CD4-positive, alpha-beta T cell treated with Interleukin-17A for 4 hours (primary cell): ENCODE measurements around the gene PLGRKT.
"Not testable (repeated sequence)": the region's sequence is repeated elsewhere in the genome, so short reads cannot be mapped to it uniquely, and the experiment has no call there.

ENCODE experiments used
- DNase-seq: peaks from one replicate; pipeline ENCODE4 v3.0.0-alpha.2; 2020; ENCODE audit warnings: mixed read lengths

Gene PLGRKT

DNA sequence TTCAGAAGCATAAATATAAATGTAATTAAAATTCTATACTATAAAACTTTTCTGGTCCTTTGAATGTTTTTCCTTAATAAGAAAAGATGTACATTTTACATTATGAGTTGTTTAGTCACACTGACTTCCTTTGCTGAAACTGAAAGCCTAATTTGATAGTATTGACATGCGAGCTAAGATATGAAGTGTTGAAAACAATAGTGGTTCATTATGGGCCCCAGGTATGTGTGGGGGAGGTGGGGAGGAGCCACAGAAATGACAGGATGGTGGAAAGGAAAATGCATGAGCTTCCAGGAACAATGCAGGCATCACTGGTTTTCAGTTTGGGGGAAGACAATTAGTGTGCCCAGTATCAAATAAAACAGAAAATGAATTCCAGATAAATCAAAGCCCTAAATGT is 62.6 kb downstream of the PLGRKT start:
- DNase-seq = peak; percentile 8

DNA sequence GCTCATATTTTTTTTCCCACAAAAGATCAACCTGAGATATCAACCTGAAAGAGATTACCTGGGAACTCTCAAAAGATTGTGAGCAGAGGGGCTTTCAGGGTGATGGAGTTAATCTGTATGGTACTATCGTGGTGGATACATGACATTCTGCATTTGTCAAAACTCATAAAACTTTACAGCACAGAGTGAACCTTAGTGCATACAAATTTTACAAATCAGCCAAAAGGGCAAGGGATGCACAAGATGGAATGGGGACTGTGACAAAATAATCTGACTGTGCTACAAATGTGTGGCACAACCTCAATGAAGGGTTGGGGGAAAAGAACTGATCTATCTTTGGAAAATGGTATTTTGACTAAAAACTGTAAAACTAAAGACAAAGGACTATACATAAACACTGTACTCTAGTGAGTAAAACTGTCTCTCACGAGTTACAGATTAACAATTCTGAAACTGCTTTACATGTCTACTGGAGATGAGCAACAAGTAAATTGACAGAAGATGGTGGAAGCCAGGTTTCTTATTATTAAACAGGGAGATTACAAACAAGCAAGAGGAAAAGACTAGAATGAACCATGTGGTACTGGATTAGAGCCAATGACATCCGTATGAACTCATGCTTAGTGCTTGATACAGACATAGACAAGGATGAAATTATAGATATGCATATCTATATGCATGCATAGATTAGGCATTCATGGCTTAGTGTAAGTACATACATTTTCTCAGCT is 73.3 kb downstream of the PLGRKT start:
- DNase-seq = no peak

DNA sequence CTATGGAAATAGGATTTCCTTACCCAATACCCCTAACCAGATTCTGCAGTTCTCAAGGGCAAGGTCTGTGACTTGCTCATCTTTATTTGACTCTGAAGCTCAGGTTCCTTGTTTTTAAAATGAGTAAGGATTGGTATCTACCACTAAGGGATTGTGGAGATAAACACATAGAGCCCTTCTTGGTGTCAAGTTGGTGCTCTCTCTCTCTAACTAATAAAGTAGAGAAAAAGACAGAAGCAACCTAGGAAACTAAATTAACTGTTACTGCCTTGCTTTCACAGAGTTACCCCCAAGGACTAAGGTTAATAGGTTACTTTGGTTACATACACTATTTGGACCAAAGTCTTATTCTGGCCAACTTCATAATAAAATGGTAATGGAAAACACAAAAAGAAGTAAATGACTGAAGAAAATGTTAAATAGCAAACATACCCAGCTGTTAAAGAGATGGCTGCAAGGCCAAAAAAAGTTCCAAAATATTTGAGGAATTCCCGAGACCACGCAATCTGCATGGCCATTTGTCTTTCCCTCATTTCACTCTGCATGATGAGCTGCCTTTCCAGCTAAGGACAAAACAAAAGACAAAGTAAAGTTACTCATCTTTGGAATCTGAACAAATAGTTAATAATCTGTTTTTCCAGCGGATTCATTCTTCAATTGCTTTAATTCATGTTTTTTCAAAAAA is 76.3 kb downstream of the PLGRKT start:
- DNase-seq = no peak

DNA sequence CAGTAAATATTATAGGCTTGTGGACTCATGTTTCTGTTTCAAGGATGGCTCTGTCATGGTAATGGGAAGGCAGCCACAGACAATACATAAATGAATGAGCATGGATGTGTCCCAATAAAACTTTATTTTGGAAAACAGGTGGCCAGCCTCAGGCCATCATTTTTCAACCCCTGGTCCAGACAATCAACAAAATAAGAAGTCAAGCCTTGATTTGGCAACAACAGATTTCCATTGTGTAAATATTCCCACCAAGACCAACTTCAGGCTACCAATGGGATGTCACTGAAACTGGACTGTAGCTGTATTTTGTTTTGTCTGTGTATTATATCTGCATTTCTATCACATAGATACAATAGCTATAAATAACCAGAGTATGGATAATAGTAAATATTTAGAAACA is 77.4 kb downstream of the PLGRKT start:
- no peak for DNase-seq

DNA sequence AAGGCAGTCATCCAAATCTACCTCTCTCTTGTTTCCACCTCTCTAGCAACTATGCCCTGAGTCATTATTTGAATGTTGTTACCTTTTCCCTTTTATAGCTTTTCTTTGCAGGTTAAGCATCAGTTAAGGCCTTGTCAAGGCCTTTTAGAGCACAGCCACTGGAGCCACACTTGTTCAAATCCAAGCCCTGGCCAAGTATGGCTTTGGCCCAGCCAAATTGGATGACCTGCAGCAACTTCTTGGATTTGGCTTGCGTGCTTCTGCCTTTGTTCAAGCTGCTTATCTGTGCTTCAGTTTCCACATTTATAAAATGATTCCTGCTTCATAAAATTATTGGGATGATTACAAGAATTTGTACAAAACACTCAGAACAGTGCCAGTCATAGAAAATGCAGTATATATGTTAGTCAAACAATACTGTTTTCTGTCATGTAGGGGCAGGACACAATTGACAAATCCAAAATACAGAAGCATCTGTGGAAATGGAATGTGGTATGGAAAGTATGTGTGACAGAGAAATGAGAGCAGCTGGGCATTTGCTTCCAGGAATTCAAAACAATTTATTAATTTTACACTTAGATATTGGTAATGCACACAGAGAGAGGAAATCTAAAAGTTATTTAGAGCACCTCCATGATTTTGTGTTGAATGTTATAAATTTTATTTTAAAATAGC is 80.2 kb downstream of the PLGRKT start:
- no peak for DNase-seq

DNA sequence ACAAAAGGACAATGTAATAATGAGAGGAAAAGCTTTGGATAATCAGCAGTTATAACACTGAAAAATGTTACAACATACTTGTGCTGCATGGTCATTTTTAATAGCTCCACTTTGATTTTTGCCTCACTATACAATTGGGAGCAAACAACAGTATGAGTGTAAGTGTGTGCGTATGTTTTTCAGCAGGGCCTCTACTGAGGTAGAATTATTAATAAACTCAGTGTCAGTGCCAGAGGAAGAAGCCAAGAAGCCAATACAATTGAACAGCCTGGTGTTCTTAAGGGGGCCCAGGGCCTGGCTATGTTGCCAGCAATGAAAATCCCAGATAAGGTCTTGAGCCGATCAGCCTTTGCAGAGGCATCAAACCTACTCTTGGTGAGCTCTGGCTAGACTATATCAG is 81.9 kb downstream of the PLGRKT start:
- DNase-seq = no peak

DNA sequence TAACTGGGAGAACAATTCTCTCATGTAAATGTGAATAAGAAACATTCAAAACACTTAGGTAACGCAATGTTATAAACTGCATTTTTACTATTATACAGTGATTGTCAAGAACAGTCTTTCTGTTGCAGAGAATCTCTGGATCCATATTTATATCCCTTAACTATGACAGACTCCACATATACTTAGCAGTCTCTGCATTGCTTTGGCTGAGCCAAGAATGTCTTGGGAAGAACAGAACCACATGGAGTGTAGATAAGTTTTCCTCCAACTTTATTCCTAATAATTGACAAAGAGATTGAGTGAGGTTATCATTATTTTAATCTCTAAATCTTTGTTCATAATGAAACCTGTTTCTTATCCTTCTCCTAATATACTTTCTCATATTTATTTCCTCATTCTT is 82.5 kb downstream of the PLGRKT start:
- DNase-seq = no peak

DNA sequence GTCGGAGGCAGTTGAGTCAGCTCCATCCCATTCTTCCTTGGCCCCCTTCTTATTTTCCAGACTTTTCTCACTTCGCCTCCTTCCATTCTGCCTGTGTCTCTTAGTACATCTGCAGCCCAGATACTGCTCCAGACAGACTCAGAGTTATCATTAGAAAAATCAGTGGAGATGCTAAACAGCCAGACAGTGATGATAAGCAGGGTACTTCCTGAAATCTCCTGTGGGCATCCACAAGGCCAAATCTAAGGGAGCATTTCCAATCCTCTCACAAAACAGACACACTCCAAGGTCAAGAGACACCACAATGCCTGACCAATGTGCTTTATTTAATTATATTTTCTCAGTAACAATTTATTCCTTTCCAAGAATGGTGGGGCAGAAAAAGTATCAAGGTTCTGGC is 83.5 kb downstream of the PLGRKT start:
- DNase-seq = no peak

DNA sequence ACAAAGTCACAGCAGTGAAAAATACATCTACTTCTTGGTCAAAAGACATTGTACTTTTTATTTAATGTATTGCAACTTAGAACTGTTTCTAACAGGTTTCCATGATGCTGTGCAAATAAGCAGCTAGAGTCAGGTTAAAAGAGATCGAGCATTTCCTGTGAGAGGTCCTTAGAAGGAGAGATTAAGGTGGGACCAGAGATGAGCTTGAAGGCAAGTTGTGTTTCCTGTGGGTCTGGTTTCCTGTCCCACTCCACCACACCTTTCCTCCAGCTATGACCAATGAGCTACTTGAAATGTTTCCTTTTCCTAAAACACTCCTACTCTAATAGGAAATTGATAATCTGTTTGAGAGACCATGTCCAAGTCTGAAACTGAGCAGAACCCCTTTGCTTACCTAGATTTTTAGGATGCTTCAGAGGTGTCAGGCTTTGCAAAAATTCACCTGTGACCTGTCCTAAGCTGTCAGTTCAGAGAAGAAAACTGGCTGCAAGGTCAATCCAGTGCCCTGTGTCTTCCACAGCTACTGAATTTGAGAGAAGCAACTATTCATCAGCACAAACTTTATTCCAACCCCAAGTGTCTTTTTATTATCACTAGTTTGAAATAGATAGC is 85.0 kb downstream of the PLGRKT start:
- peak; percentile 31 for DNase-seq

DNA sequence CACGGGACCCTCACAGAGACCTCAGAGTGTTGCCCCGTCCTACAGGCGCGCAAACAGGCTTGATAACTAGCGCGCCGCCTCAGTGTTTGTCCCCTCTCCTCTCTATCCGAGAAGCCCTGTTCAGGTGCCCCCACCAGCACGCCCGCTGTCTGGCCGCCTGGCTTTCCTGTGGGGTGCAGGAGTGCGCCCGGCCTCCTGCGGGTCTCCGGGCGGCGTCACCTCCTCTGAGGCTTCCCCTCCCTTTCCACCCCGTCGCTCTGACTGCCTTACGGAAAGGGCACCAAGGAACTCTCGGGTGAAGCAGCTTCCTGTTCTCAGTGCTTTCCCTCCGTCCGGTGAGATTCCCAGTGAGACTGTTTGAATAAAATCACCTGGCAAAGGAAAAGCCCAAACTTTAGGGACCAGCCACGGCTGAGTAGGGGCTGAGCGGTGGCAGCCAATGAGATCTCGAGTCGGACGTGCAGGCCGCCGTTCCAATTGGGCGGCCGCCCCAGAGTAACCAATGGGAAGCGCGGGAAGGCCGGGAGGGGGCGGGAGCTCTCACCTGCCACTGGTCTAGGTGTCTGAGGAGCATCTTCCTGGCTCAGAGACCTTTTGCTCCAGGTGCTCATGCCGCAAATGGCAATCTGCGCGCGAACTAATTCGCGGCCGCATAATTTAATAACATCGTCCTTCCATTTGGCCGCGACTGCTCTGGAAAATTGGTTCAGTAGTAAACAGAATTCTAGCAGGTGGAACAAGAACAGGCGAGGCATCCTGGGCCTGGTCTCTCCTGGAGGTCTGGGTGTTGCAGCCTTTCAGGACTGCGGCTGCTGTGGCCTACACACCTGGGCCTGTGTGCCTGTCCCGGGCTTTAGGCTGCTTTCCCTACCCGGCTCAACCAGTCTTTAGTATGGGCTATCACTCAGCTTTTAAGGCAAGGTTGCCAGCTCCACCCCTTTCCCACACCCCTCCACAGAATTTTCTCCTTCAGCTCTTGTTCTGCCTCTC is 98.4 kb downstream of the PLGRKT start, which contains the start of gene RLN1:
Gene RLN1 (minus strand): TSS at position 885 of the 990 bp plus-strand sequence. CDS start 130 bp downstream, at position 755.
- peak; percentile 40 for DNase-seq

DNA sequence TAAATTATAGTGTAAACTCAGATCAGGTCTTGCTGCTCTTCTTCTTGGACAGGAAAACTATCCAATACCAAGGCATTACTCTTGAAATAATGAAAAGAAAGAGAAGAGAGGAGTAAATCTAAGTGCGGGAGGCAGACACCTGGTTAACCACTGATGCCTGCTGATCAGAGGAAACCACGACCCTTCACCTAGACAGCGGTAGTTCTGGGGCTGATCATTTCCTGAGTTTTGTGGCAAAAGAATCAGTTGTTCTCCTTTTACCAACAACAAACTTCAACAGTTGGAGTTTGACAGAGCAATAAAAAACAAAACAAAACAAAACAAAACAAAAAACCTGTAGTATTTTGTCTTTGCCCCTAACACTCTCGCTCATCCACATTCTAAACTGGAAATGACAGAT is 101.0 kb downstream of the PLGRKT start:
- DNase-seq = peak; percentile 58

DNA sequence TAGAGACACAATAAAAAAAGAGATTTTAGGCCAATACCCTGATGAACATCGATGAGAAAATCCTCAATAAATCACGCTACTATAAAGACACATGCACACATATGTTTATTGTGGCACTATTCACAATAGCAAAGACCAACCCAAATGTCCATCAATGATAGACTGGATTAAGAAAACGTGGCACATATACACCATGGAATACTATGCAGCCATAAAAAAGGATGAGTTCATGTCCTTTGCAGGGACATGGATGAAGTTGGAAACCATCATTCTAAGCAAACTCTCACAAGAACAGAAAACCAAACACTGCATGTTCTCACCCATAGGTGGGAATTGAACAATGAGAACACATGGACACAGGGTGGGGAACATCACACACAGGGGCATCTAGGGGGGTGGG is 106.4 kb downstream of the PLGRKT start:
- not testable (repeated sequence) for DNase-seq

DNA sequence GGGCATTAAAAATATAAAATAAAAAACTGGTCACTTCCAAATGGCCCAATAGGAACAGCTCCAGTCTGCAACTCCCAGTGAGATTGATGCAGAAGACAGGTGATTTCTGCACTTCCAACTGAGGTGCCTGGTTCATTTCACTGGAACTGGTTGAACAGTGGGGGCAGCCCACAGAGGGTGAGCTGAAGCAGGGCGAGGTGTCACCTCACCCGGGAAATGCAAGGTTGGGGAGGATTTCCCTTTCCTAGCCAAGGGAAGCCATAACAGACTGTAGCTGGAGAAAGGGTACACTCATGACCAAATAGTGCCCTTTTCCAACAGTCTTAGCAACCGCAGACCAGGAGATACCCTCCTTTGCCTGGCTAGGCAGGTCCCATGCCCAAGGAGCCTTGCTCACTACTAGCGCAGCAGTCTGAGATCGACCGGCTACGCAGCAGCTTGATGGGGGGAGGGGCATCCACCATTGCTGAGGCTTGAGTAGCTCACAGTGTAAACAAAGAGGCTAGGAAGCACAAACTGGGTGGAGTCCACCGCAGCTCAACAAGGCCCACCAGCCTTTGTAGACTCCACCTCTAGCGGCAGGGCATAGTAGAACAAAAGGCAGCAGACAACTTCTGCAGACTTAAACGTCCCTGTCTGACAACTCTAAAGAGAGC is 110.7 kb downstream of the PLGRKT start:
- DNase-seq = peak; percentile 72

DNA sequence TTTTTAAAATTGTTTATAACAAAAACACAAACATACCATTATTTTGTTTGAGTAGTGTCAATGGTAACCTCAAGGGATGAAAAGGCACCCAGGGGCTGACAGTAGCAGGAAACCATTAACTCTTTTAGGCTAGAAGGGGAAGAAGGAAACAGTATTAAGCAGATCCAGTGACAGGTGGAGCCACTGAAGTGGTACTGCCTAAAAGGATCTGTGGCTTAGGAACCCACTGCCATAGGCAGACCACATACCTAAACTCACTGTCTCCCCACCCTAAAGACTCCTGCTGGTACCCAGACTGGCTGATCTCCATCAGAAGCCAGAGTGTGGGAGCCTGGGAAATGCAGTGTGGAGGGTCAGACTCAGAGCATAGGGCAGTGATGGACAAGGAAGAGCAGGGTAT is 111.5 kb downstream of the PLGRKT start:
- DNase-seq = no peak

DNA sequence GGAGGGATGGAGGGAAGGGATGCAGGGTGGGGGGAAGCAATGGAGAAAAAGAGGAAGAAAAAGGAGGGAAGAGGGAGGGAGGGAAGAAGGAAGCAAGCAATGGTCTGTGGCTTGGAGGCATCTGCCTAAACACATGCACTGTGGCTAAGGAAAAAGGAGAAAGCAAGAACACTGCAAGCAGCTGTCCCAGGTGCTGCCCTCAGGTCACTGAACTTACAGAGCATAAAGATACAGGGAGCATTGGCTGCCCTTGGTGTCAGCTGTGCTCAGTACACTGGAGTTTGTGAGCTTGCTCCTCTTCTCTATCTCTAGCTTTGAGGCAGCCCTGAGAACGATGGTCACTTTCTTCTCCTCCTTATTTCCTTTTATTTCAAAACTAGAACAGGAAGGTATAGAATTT is 116.1 kb downstream of the PLGRKT start:
- DNase-seq = not testable (repeated sequence)

DNA sequence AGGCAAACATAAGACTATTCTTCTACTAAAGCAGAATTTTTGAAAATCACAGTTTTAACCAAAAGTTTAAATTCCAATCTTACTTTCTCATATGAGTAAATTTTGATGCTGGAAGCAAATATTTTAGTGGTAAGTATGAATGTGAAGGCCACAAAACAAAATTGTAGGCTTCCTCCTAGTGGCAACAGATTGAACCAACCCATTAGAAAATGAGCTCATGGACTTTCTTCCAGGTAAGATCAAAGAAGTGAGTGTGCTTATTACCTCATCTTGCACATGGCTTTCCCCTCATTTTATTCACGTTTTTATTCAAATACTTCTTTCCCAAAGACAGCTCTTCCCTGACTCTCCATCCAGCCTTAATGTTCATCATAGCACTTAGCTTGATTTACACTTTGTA is 116.7 kb downstream of the PLGRKT start:
- DNase-seq = no peak

DNA sequence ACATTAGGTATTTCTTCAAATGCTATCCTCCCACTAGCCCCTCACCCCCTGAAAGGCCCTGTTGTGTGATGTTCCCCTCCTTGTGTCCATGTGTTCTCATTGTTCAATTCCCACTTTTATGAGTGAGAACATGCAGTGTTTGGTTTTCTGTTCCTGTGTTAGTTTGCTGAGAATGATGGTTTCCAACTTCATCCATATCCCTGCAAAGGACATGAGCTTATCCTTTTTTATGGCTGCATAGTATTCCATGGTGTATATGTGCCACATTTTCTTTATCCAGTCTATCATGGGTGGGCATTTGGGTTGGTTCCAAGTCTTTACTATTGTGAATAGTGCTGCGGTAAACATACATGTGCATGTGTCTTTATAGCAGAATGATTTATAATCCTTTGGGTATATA is 121.3 kb downstream of the PLGRKT start:
- DNase-seq = not testable (repeated sequence)

DNA sequence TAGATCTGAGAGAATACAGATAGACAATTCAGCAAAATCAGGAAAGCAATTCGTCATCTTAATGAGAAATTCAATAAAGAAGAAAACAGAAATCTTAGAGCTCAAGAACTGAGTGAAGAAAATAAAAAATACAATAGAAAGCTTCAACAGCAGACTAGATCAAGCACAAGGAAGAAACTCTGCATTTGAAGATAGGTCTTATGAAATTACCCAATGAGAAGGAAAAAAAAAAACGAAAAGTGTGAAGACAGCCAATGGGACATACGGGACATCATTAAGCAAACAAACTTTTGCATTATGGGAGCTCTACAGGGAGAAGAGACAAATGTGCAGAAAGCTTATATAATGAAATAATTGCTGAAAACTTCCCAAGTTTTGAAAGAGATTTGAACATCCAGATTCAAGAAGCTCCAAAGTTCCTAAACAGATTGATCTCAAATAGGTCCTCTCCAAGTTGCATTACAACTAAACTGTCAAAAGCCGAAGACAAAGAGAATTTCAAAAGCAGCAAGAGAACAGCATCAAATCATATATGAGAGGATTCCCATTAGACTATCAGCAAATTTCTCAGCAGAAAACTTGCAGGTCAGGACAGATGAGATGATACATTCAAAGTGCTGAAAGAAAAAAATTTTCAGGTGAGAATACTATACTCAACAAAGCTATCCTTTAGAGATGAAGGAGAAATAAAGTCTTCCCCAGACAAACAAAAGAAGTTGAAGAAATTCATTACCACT is 122.4 kb downstream of the PLGRKT start:
- no peak for DNase-seq

DNA sequence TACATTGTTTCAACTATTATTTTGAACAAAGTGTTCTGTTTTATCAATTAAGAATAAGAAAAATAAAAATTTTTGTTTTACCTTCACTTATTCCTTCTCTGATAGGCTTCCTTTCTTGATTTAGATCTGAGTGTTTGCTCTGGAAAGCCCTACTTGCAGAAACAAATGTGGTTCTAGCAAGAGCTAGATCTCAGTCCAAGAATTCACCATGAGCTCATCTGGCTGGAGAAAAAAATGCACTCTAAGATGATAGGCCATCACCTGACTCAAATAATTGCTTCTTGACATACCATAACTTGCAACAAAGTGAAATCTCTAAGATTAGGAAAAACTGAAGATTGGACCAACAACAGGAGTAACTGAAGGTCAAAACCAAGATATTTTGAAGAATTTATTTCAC is 126.9 kb downstream of the PLGRKT start:
- DNase-seq = no peak
